OCI-LY7 (cell line): ENCODE data around the gene PLPPR5. TPM values are rescaled to one million over a fixed set of nuclear protein-coding genes. Genes with fewer than 3 reads are reported as not detected.

Experiments used
- BruUV-seq: library from RNA; stranded (reverse); fragments of 400-500 nt; replicated peaks from 2 replicates; lab custom pipeline; 2021; lab: Mats Ljungman, UMichigan
- CTCF ChIA-PET: fragments of 300-600 bp; sonication (Branson Sonifier 250); formaldehyde crosslinking; loops from one replicate; lab custom pipeline; 2022; ENCODE audit warnings: antibody characterized with exemption; ENCODE audit not compliant: unreplicated experiment; lab: Charles Lee
- POLR2A ChIA-PET: fragments of 300-600 bp; sonication (Branson Sonifier 250); formaldehyde crosslinking; loops from one replicate; lab custom pipeline; 2022; ENCODE audit warnings: antibody characterized with exemption; lab: Charles Lee
- DNase-seq: peaks from one replicate; pipeline ENCODE4 v3.0.0-alpha.2; 2015; ENCODE audit warnings: low spot score
- H2AFZ ChIP-seq: fragments of 200-600 bp; sonication (generic), shearing (Covaris generic); 2 replicates; pipeline ENCODE4 v1.6.1; 2014; ENCODE audit warnings: mild to moderate bottlenecking, antibody characterized with exemption, low read length, moderate library complexity
- H3K27ac ChIP-seq: fragments of 200-600 bp; sonication (generic); 2 replicates; pipeline ENCODE4 v1.5.1; 2014; ENCODE audit warnings: mixed run types, low read depth, mild to moderate bottlenecking, moderate library complexity, low read length, inconsistent platforms; ENCODE audit not compliant: poor library complexity, severe bottlenecking
- H3K36me3 ChIP-seq: fragments of 200-600 bp; sonication (generic); 2 replicates; pipeline ENCODE4 v1.6.1; 2014; ENCODE audit warnings: mild to moderate bottlenecking, antibody characterized with exemption, low read length, moderate library complexity, mixed read lengths; ENCODE audit not compliant: insufficient read depth
- H3K4me1 ChIP-seq: fragments of 200-600 bp; sonication (generic); 2 replicates; pipeline ENCODE4 v1.5.1; 2014; ENCODE audit warnings: mild to moderate bottlenecking, low read length; ENCODE audit not compliant: insufficient read depth, poor library complexity, severe bottlenecking
- H3K4me2 ChIP-seq: fragments of 200-600 bp; sonication (generic); 2 replicates; pipeline ENCODE4 v1.6.1; 2014; ENCODE audit warnings: mild to moderate bottlenecking, low read length
- H3K4me3 ChIP-seq: fragments of 200-600 bp; sonication (generic); 2 replicates; pipeline ENCODE4 v1.5.1; 2014; ENCODE audit warnings: mild to moderate bottlenecking, low read depth, low read length; ENCODE audit not compliant: poor library complexity, severe bottlenecking
- H3K79me2 ChIP-seq: fragments of 200-600 bp; sonication (generic); 2 replicates; pipeline ENCODE4 v1.6.1; 2016; ENCODE audit warnings: low read depth, mild to moderate bottlenecking, low read length, moderate library complexity, mixed read lengths; ENCODE audit not compliant: insufficient read depth
- H3K9me2 ChIP-seq: fragments of 200-600 bp; sonication (generic); 2 replicates; pipeline ENCODE4 v1.6.1; 2016; ENCODE audit warnings: mild to moderate bottlenecking, low read length, mixed read lengths; ENCODE audit not compliant: insufficient read depth
- H3K9me3 ChIP-seq: fragments of 200-600 bp; sonication (generic); 2 replicates; pipeline ENCODE4 v1.6.1; 2014; ENCODE audit warnings: mild to moderate bottlenecking, mixed run types, low read length, mixed read lengths
- H4K20me1 ChIP-seq: fragments of 200-600 bp; sonication (generic); 2 replicates; pipeline ENCODE4 v1.6.1; 2014; ENCODE audit warnings: mild to moderate bottlenecking, antibody characterized with exemption, low read length, moderate library complexity, mixed read lengths; ENCODE audit not compliant: insufficient read depth
- CTCF ChIP-seq: fragments of 200-600 bp; sonication (generic); conservative IDR thresholded peaks from 2 replicates; pipeline ENCODE4 v1.5.1; 2014; ENCODE audit warnings: mild to moderate bottlenecking, antibody characterized with exemption, low read length, moderate library complexity, mixed read lengths
- EZH2phosphoT487 ChIP-seq: fragments of 200-600 bp; sonication (generic); IDR thresholded peaks from 2 replicates; pipeline ENCODE4 v1.6.1; 2018; ENCODE audit warnings: low read depth, borderline replicate concordance, mild to moderate bottlenecking, mixed run types, antibody characterized with exemption, low read length, moderate library complexity, mixed read lengths
- intact Hi-C: fragments of 100-400 bp; cut with micrococcal nuclease; formaldehyde crosslinking; loops from one replicate; pipeline ENCODE4 v1.10.0; 2022; ENCODE audit not compliant: unreplicated experiment
- total RNA-seq, 2 experiments: library from RNA; depleted of rRNA in 1 of 2; stranded (reverse); fragments of >200 nt in 1 of 2; shearing (Covaris generic) in 1 of 2; gene quantifications; 2 replicates each; pipeline ENCODE4 v1.2.3, GENCODE V29; 2014 to 2022

Gene PLPPR5
- total RNA-seq, 2 experiments from 2014 or later = not detected

- no peak for DNase-seq
- no peak overlapping the region for H3K4me2 ChIP-seq
- POLR2A ChIA-PET = no interaction called here
- no peaks in the 10 kb centered on the region for H3K9me3 ChIP-seq
- CTCF ChIA-PET = no interaction called here
- H2AFZ ChIP-seq = no peak overlapping the region
- H3K9me2 ChIP-seq = no peaks in the 10 kb centered on the region
- no peaks in the 10 kb centered on the region for H3K4me1 ChIP-seq
- no peak overlapping the region for H3K4me3 ChIP-seq
- H3K36me3 ChIP-seq = no peaks in the 10 kb centered on the region
- TF ChIP-seq CTCF (no peak), EZH2phosphoT487 (no peak)
- H3K27ac ChIP-seq = no peak overlapping the region
- intact Hi-C loops = no loop called here
- H3K79me2 ChIP-seq = no peaks in the 10 kb centered on the region
- no peaks in the 10 kb centered on the region for H4K20me1 ChIP-seq
- no TSS peak for BruUV-seq
Observed at GRCh38 chr1:98903726-98904125, 100.9 kb downstream of the PLPPR5 start.

GRCh38 chr1:98903261-98903660 lies 101.4 kb downstream of the PLPPR5 start:
- POLR2A ChIA-PET = no interaction called here
- Histone ChIP-seq H3K4me2 (no peak overlapping the region), H3K36me3 (no peaks in the 10 kb centered on the region), H3K79me2 (no peaks in the 10 kb centered on the region), H3K9me2 (no peaks in the 10 kb centered on the region), H3K9me3 (no peaks in the 10 kb centered on the region), H3K27ac (no peak overlapping the region), H2AFZ (no peak overlapping the region), H4K20me1 (no peaks in the 10 kb centered on the region), H3K4me1 (no peaks in the 10 kb centered on the region), H3K4me3 (no peak overlapping the region)
- CTCF ChIA-PET = no interaction called here
- no peak for TF ChIP-seq EZH2phosphoT487
- no peak for TF ChIP-seq CTCF
- no TSS peak for BruUV-seq
- DNase-seq = no peak
- intact Hi-C loops = no loop called here

GRCh38 chr1:98898940-98899339 lies 105.7 kb downstream of the PLPPR5 start:
- H3K9me2 ChIP-seq = no peaks in the 10 kb centered on the region
- no peak overlapping the region for H3K4me3 ChIP-seq
- no peaks in the 10 kb centered on the region for H3K79me2 ChIP-seq
- H3K27ac ChIP-seq = no peak overlapping the region
- POLR2A ChIA-PET = interaction anchor here (0.6 kb wide), 2 partner anchors 99 to 805 kb away, joined by 3 to 7 read pairs; no protein-coding TSS in a partner anchor
- no peak for DNase-seq
- no peaks in the 10 kb centered on the region for H3K4me1 ChIP-seq
- intact Hi-C loops = no loop called here
- H3K4me2 ChIP-seq = no peak overlapping the region
- H4K20me1 ChIP-seq = no peaks in the 10 kb centered on the region
- CTCF ChIA-PET = no interaction called here
- H2AFZ ChIP-seq = no peak overlapping the region
- TF ChIP-seq CTCF (no peak), EZH2phosphoT487 (no peak)
- H3K36me3 ChIP-seq = no peaks in the 10 kb centered on the region
- BruUV-seq = no TSS peak
- H3K9me3 ChIP-seq = no peaks in the 10 kb centered on the region
